ENCODE measurements around the gene MPP2.

DNA sequence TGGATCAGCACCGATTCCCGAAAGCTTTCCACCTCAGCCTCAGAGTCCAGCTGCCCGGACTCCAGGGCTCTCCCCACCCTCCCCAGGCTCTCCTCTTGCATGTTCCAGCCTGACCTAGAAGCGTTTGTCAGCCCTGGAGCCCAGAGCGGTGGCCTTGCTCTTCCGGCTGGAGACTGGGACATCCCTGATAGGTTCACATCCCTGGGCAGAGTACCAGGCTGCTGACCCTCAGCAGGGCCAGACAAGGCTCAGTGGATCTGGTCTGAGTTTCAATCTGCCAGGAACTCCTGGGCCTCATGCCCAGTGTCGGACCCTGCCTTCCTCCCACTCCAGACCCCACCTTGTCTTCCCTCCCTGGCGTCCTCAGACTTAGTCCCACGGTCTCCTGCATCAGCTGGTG, 45.4 kb downstream of the MPP2 start:
- TF ChIP-seq, protein P1, sequence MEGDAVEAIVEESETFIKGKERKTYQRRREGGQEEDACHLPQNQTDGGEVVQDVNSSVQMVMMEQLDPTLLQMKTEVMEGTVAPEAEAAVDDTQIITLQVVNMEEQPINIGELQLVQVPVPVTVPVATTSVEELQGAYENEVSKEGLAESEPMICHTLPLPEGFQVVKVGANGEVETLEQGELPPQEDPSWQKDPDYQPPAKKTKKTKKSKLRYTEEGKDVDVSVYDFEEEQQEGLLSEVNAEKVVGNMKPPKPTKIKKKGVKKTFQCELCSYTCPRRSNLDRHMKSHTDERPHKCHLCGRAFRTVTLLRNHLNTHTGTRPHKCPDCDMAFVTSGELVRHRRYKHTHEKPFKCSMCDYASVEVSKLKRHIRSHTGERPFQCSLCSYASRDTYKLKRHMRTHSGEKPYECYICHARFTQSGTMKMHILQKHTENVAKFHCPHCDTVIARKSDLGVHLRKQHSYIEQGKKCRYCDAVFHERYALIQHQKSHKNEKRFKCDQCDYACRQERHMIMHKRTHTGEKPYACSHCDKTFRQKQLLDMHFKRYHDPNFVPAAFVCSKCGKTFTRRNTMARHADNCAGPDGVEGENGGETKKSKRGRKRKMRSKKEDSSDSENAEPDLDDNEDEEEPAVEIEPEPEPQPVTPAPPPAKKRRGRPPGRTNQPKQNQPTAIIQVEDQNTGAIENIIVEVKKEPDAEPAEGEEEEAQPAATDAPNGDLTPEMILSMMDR (conservative IDR thresholded peaks at IDR 0.05 in 1 of 2, IDR thresholded peaks at IDR 0.05 in 1 of 2; ENCODE audit: extremely low read depth in 1 of 2, insufficient read depth in 1 of 2, low read depth in 1 of 2, low read length in 2 of 2), result no peak
- no peak for TF ChIP-seq EZH2 (IDR thresholded peaks at IDR 0.05; ENCODE audit: borderline replicate concordance, low read length)

All from mammary epithelial cell (primary cell).